ENCODE results near the gene SPTBN1.

DNA sequence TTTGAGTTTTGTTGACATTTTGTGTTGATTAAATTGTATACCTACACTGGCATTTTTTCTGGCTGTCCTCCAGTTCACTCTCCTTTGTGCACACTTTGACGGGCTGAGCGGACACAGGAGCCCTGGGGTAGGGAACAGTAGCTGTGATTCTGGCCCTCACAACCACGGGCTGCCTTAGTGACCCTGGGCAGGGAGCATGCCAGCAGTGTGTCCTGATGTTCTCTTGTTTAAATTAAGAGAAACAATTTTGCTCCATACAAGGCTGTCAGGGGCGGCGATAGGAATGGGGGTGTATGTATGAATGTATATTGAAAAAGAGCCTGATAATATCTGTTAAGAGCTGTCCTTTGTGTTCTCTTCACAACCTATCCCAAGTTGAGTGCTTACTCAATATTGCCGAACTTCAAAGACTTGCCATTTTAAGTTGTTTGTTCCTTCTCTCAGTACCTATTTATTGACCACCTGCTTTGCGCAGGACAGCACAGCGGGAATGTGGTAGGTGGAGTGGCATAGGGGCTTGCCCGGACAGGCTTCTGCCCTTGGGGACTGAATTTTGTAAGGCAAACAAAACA, 163.6 kb downstream of the SPTBN1 start:
- TF ChIP-seq POLR2AphosphoS5 (IDR thresholded peaks at IDR 0.05; ENCODE audit: borderline replicate concordance, low read depth, low read length) (no peak), EZH2 (IDR thresholded peaks at IDR 0.05) (no peak), FOXP2 (optimal IDR thresholded peaks at IDR 0.05; ENCODE audit: control extremely low read depth, extremely low read length, insufficient read depth) (no peak)
